ENCODE results near the gene MUC6. TPM values are rescaled to one million over a fixed set of nuclear protein-coding genes. Genes with fewer than 3 reads are reported as not detected.

The MUC6 gene
- total and polyA plus RNA-seq, 8 donors, result 25.5 to 239 (median 94.3) TPM

- H3K27me3 ChIP-seq, result no peaks in the 10 kb centered on the region
- 52 to 59% methylated on average over 15 of the region's 15 CpGs for WGBS, 2 donors
- ATAC-seq, result no peak
- DNase-seq, result peak in 4 of 6 donors; percentile 29 to 68 (median 44)
- TF ChIP-seq CTCF (IDR thresholded peaks at IDR 0.05), result no peak
- peaks cover 0 to 12% (median 5%) of the 10 kb centered on the region in 3 donors for H3K4me1 ChIP-seq
- no peaks in the 10 kb centered on the region for H3K9me3 ChIP-seq
- intact Hi-C loops (cut with DNase I), result loop anchor here in 2 of 3 donors (2.0 to 10.0 kb wide), 3 partner anchors 127 to 205 kb away; partner anchors contain the start of gene AP2A2 (in 1 of the 2)
- H3K4me3 ChIP-seq, result no peak overlapping the region
- no peak for FAIRE-seq
- no peaks in the 10 kb centered on the region for H3K36me3 ChIP-seq
- H3K27ac ChIP-seq, result no peak overlapping the region
Measured at GRCh38 chr11:1051356-1052132, 15.0 kb upstream of the MUC6 start.

- H3K27me3 ChIP-seq, result no peaks in the 10 kb centered on the region
- peak; percentile 68 to 96 (median 90) for DNase-seq
- FAIRE-seq, result no peak
- no peaks in the 10 kb centered on the region for H3K36me3 ChIP-seq
- peak; percentile 86 to 95 (median 90) for TF ChIP-seq CTCF (IDR thresholded peaks at IDR 0.05)
- H3K4me3 ChIP-seq, result no peak overlapping the region
- peak; percentile 95 to 99 (median 96) for ATAC-seq
- no peaks in the 10 kb centered on the region for H3K9me3 ChIP-seq
- intact Hi-C loops (cut with DNase I), result loop anchor here in 2 of 3 donors (2.0 to 10.0 kb wide), 3 partner anchors 126 to 204 kb away; partner anchors contain the start of gene AP2A2 (in 1 of the 2)
- H3K4me1 ChIP-seq, result peaks cover 0 to 12% (median 5%) of the 10 kb centered on the region in 3 donors
- no peak overlapping the region for H3K27ac ChIP-seq
- 39 to 40% methylated on average over 31 to 39 of the region's 39 CpGs for WGBS, 2 donors
Measured at GRCh38 chr11:1050581-1051355, 14.2 kb upstream of the MUC6 start.

- intact Hi-C loops (cut with DNase I), result loop anchor here in 2 of 3 donors (2.0 to 10.0 kb wide), 3 partner anchors 125 to 203 kb away; partner anchors contain the start of gene AP2A2 (in 1 of the 2)
- WGBS, 2 donors, result 69 to 71% methylated on average over 18 of the region's 18 CpGs
- Histone ChIP-seq H3K4me3 (no peak overlapping the region), H3K4me1 (peaks cover 0 to 12% (median 5%) of the 10 kb centered on the region in 3 donors), H3K27ac (peak overlapping the region in 2 of 4 donors; percentile 8 to 28), H3K36me3 (no peaks in the 10 kb centered on the region), H3K27me3 (no peaks in the 10 kb centered on the region), H3K9me3 (no peaks in the 10 kb centered on the region)
- ATAC-seq (peak; percentile 3 to 14 (median 7)), FAIRE-seq (no peak), DNase-seq (peak; percentile 17 to 79 (median 42))
- no peak for TF ChIP-seq CTCF (IDR thresholded peaks at IDR 0.05)
Measured at GRCh38 chr11:1049911-1050580, 13.5 kb upstream of the MUC6 start.

GRCh38 chr11:1049431-1049891, 12.9 kb upstream of the MUC6 start:
- H3K36me3 ChIP-seq, result no peaks in the 10 kb centered on the region
- peaks cover 0 to 12% (median 5%) of the 10 kb centered on the region in 3 donors for H3K4me1 ChIP-seq
- no peaks in the 10 kb centered on the region for H3K27me3 ChIP-seq
- H3K27ac ChIP-seq, result peak overlapping the region in 2 of 4 donors; percentile 8 to 28
- peak in 4 of 6 donors; percentile 21 to 55 (median 40) for DNase-seq
- TF ChIP-seq CTCF (IDR thresholded peaks at IDR 0.05), result no peak
- FAIRE-seq, result no peak
- peak in 2 of 4 donors; percentile 13 to 14 for ATAC-seq
- 53 to 63% methylated on average over 13 of the region's 13 CpGs for WGBS, 2 donors
- H3K4me3 ChIP-seq, result no peak overlapping the region
- intact Hi-C loops (cut with DNase I), result no loop called here
- H3K9me3 ChIP-seq, result no peaks in the 10 kb centered on the region
